HepG2 (cell line): ENCODE results near the gene MUL1. TPM values are rescaled to one million over a fixed set of nuclear protein-coding genes. Genes with fewer than 3 reads are reported as not detected.

Experiments
- AFF4 ChIP-seq: sonication (generic); formaldehyde crosslinking; IDR thresholded peaks from 2 replicates; pipeline ENCODE4 v1.4.0; 2020; ENCODE audit warnings: missing genetic modification reagents
- ARHGAP35 ChIP-seq: sonication (generic); formaldehyde crosslinking; IDR thresholded peaks from 2 replicates; pipeline ENCODE4 v1.9.0; 2022; ENCODE audit warnings: mild to moderate bottlenecking, inconsistent platforms, moderate library complexity, missing genetic modification reagents, borderline replicate concordance
- ARID2 ChIP-seq: sonication (generic); formaldehyde crosslinking; IDR thresholded peaks from 2 replicates; pipeline ENCODE4 v1.8.1; 2022; ENCODE audit warnings: mild to moderate bottlenecking, missing genetic modification reagents, borderline replicate concordance
- ARID4A ChIP-seq: sonication (generic); formaldehyde crosslinking; IDR thresholded peaks from 2 replicates; pipeline ENCODE4 v1.5.0; 2020; ENCODE audit warnings: mild to moderate bottlenecking, missing genetic modification reagents, borderline replicate concordance
- CCAR2 ChIP-seq: fragments of 200-400 bp; formaldehyde crosslinking; optimal IDR thresholded peaks from 2 replicates; pipeline ENCODE3; 2018; ENCODE audit warnings: low read depth, mild to moderate bottlenecking, low read length, moderate library complexity
- ELF3 ChIP-seq: IDR thresholded peaks from 2 replicates; pipeline ENCODE4 v1.6.1; 2016; ENCODE audit warnings: missing genetic modification reagents, missing compliant biosample characterization
- FOXA1 ChIP-seq, 2 experiments: fragments of 450-650 bp in 1 of 2; sonication (generic) in 1 of 2; formaldehyde crosslinking in 1 of 2; IDR thresholded peaks; 2 replicates each; pipeline versions ENCODE4 v1.4.0 to v1.6.1; 2016 to 2020; ENCODE audit warnings: missing genetic modification reagents in 1 of 2
- FOXA3 ChIP-seq: IDR thresholded peaks from 2 replicates; pipeline ENCODE4 v1.6.1; 2016; ENCODE audit warnings: missing genetic modification reagents, missing compliant biosample characterization
- NR2F6 ChIP-seq, 2 experiments: IDR thresholded peaks; 2 replicates each; pipeline ENCODE4 v1.6.1; 2016; ENCODE audit warnings: antibody characterized with exemption in 1 of 2, mild to moderate bottlenecking in 1 of 2
- PHF21A ChIP-seq: sonication (generic); formaldehyde crosslinking; IDR thresholded peaks from 2 replicates; pipeline ENCODE4 v1.5.0; 2020; ENCODE audit warnings: mild to moderate bottlenecking, missing genetic modification reagents
- RAD21 ChIP-seq: fragments of 450-650 bp; formaldehyde crosslinking; IDR thresholded peaks from 2 replicates; pipeline ENCODE4 v1.5.0; 2020; ENCODE audit warnings: mild to moderate bottlenecking
- SMAD3 ChIP-seq: sonication (generic); formaldehyde crosslinking; IDR thresholded peaks from 2 replicates; pipeline ENCODE4 v1.4.0; 2020; ENCODE audit warnings: missing genetic modification reagents
- ZBTB44 ChIP-seq: sonication (generic); formaldehyde crosslinking; IDR thresholded peaks from 2 replicates; pipeline ENCODE4 v1.4.0; 2020; ENCODE audit warnings: missing genetic modification reagents
- ZFP1 ChIP-seq: IDR thresholded peaks from 2 replicates; pipeline ENCODE4 v1.6.1; 2016
- ZNF280B ChIP-seq: sonication (generic); formaldehyde crosslinking; IDR thresholded peaks from 2 replicates; pipeline ENCODE4 v1.5.0; 2020; ENCODE audit warnings: missing genetic modification reagents, mild to moderate bottlenecking, borderline replicate concordance
- ZNF501 ChIP-seq: sonication (generic); formaldehyde crosslinking; IDR thresholded peaks from 2 replicates; pipeline ENCODE4 v1.5.1; 2020; ENCODE audit warnings: mild to moderate bottlenecking, moderate library complexity, missing genetic modification reagents
- ZNF576 ChIP-seq: sonication (generic); formaldehyde crosslinking; IDR thresholded peaks from 2 replicates; pipeline ENCODE4 v1.4.0; 2020; ENCODE audit warnings: mild to moderate bottlenecking, missing genetic modification reagents
- polyA plus RNA-seq, 8 experiments: library from polyadenylated mRNA; depleted of rRNA in 3 of 8; stranded (reverse) in 7 of 8; unstranded in 1 of 8; fragments of >200 nt; fragmentation: Illumina TruSeq in 4 of 8; extraction: Trizol in 4 of 8; gene quantifications; 2 replicates each; pipeline versions ENCODE4 v1.2.1 to v1.2.3, GENCODE V29; 2011 to 2016; ENCODE audit warnings: low read depth in 4 of 8, missing spikeins in 1 of 8, mixed read lengths in 1 of 8; ENCODE audit not compliant: insufficient read depth in 1 of 8
- total RNA-seq, 5 experiments: library from RNA; depleted of rRNA; stranded (reverse); fragments of >200 nt; fragmentation: Illumina TruSeq; extraction: Trizol; gene quantifications; 2 replicates each; pipeline ENCODE4 v1.2.3, GENCODE V29; 2016; ENCODE audit warnings: low read depth in 1 of 5

MUL1 gene
- total and polyA plus RNA-seq, 2 of the 13 experiments (the other 11 are each of a cell fraction or from before 2014, with no cell fraction given), result 21.5 to 26.5 TPM

GRCh38 chr1:20480243-20480944, 27.6 kb downstream of the MUL1 start (continued):
- TF ChIP-seq ARID4A (CRISPR knock-in tag) (peak; percentile 41; the same call in 1 of the 2 replicates), AFF4 (no peak), RAD21 (CRISPR knock-in tag) (peak; percentile 39), PHF21A (peak; percentile 95), ARID2 (CRISPR knock-in tag) (no peak), FOXA1 (IDR thresholded peaks at IDR 0.05) (no peak), FOXA1 (CRISPR knock-in tag; IDR thresholded peaks at IDR 0.05) (peak; percentile 75), ZBTB44 (0 out of 2 replicates have a peak, but pooled peaks have one; percentile 29), ZNF501 (CRISPR knock-in tag) (0 out of 2 replicates have a peak, but pooled peaks have one; percentile 43), SMAD3 (peak; percentile 61), ZNF280B (no peak), ELF3 (peak; percentile 56; the same call in 1 of the 2 replicates), CCAR2 (peak; percentile 62), ZFP1 (CRISPR knock-in tag) (0 out of 2 replicates have a peak, but pooled peaks have one; percentile 32), NR2F6 (IDR thresholded peaks at IDR 0.05) (peak; percentile 92), NR2F6 (CRISPR knock-in tag; IDR thresholded peaks at IDR 0.05) (peak; percentile 95), ARHGAP35 (CRISPR knock-in tag) (no peak), ZNF576 (CRISPR knock-in tag) (no peak), FOXA3 (CRISPR knock-in tag) (peak; percentile 83)
